A673 (cell line): ENCODE data around the gene ZBP1.

ENCODE experiments used
- CTCF ChIP-seq: fragments of 300-800, 200-600 bp; sonication (generic); conservative IDR thresholded peaks from 2 replicates; pipeline ENCODE4 v1.5.1; 2017; ENCODE audit warnings: low read depth, mild to moderate bottlenecking, antibody characterized with exemption, low read length, moderate library complexity, mixed read lengths
- EZH2 ChIP-seq: fragments of 200-600 bp; sonication (generic); IDR thresholded peaks from 2 replicates; pipeline ENCODE4 v1.6.1; 2017; ENCODE audit warnings: borderline replicate concordance, low read depth, mild to moderate bottlenecking, mixed read lengths, antibody characterized with exemption, low read length; ENCODE audit not compliant: poor library complexity, severe bottlenecking

GRCh38 chr20:57610261-57610952 lies 9.8 kb downstream of the ZBP1 start:
- TF ChIP-seq CTCF (no peak), EZH2 (no peak)
